Tibial nerve (tissue), 4 donors: ENCODE measurements around the gene ALKBH3. TPM values are rescaled to one million over a fixed set of nuclear protein-coding genes. Genes with fewer than 3 reads are reported as not detected.

Experiments
- DNase-seq, 2 donors: peaks; one replicate each; pipeline ENCODE4 v3.0.0-alpha.2; 2019; ENCODE audit warnings: low spot score in 2 of 2
- H3K27ac ChIP-seq, 4 donors: fragments of 200-600 bp; sonication (generic) in 3 of 4; one replicate each; pipeline ENCODE4 v1.5.1; 2017 to 2019; ENCODE audit warnings: mild to moderate bottlenecking in 1 of 4
- H3K27me3 ChIP-seq, 2 donors: fragments of 200-600 bp; sonication (generic) in 1 of 2; one replicate each; pipeline versions ENCODE4 v1.5.1 to v1.6.0; 2017 to 2019
- H3K36me3 ChIP-seq, 3 donors: fragments of 200-600 bp; sonication (generic); one replicate each; pipeline ENCODE4 v1.5.1; 2018 to 2019
- H3K4me1 ChIP-seq, 4 donors: fragments of 200-600 bp; sonication (generic) in 3 of 4; one replicate each; pipeline ENCODE4 v1.5.1; 2017 to 2019
- H3K4me3 ChIP-seq, 4 donors: fragments of 200-600 bp; sonication (generic) in 3 of 4; one replicate each; pipeline ENCODE4 v1.5.1; 2017 to 2019; ENCODE audit warnings: mild to moderate bottlenecking in 1 of 4, moderate library complexity in 1 of 4
- H3K9me3 ChIP-seq, 4 donors: fragments of 200-600 bp; sonication (generic) in 3 of 4; one replicate each; pipeline ENCODE4 v1.5.1; 2017 to 2019
- EP300 ChIP-seq, 2 donors: sonication (generic); formaldehyde crosslinking; IDR thresholded peaks; one replicate each; pipeline ENCODE4 v1.6.1; 2017; ENCODE audit warnings: antibody characterized with exemption in 2 of 2, mild to moderate bottlenecking in 1 of 2
- POLR2A ChIP-seq, 2 donors: fragments of 450-650 bp; IDR thresholded peaks; one replicate each; pipeline ENCODE4 v1.6.1; 2017; ENCODE audit warnings: antibody characterized with exemption in 2 of 2, mild to moderate bottlenecking in 2 of 2, moderate library complexity in 2 of 2
- WGBS, 2 donors: methylation state at CpG; one replicate each; pipeline ENCODE4 v1.1.5; 2018; 5-methylcytosine and 5-hydroxymethylcytosine counted together
- total RNA-seq, 4 donors: library from RNA; depleted of rRNA; stranded (reverse); fragments of >200 nt; gene quantifications; one replicate each; pipeline ENCODE4 v1.1.0, GENCODE V29; 2016
- TF ChIP-seq, protein P1 (sequence below), 5 experiments: fragments of 200-600 bp in 3 of 5; fragments of 450-650 bp in 2 of 5; sonication (generic) in 3 of 5; IDR thresholded peaks; one replicate each; pipeline ENCODE4 v1.5.1; 2016 to 2019; ENCODE audit warnings: antibody characterized with exemption in 5 of 5, mild to moderate bottlenecking in 3 of 5, moderate library complexity in 2 of 5

Gene ALKBH3
- total RNA-seq, 4 donors from 2014 or later, result 30.4 to 45.0 (median 38.0) TPM

DNA sequence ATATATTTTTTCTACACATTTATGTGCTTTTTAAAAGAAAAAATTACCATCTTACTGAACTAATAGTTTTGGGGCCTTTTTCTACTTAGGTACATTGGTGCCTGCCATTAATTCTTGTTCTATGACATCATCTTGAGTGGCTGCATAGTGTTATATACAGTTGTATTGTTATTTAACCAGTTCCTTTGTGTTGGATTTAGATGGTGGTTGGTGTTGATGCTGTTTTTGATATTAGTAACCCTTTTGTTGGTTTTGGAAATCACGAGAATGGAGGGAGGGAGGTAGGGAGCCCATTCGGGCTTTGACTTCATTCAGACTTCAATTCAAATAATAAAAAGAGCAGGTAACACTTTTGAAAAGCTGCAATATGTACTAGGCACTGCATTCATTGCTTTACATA, 46.4 kb downstream of the ALKBH3 start:
- no peaks in the 10 kb centered on the region for H3K36me3 ChIP-seq
- DNase-seq, result no peak
- H3K27me3 ChIP-seq, result no peaks in the 10 kb centered on the region
- peak overlapping the region in 2 of 4 donors; percentile 90 to 91 for H3K27ac ChIP-seq
- TF ChIP-seq EP300 (IDR thresholded peaks at IDR 0.05) (no peak), POLR2A (IDR thresholded peaks at IDR 0.05) (no peak)
- TF ChIP-seq, protein P1, sequence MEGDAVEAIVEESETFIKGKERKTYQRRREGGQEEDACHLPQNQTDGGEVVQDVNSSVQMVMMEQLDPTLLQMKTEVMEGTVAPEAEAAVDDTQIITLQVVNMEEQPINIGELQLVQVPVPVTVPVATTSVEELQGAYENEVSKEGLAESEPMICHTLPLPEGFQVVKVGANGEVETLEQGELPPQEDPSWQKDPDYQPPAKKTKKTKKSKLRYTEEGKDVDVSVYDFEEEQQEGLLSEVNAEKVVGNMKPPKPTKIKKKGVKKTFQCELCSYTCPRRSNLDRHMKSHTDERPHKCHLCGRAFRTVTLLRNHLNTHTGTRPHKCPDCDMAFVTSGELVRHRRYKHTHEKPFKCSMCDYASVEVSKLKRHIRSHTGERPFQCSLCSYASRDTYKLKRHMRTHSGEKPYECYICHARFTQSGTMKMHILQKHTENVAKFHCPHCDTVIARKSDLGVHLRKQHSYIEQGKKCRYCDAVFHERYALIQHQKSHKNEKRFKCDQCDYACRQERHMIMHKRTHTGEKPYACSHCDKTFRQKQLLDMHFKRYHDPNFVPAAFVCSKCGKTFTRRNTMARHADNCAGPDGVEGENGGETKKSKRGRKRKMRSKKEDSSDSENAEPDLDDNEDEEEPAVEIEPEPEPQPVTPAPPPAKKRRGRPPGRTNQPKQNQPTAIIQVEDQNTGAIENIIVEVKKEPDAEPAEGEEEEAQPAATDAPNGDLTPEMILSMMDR (IDR thresholded peaks at IDR 0.05), result no peak
- no peaks in the 10 kb centered on the region for H3K9me3 ChIP-seq
- H3K4me1 ChIP-seq, result peaks cover 0 to 64% (median 42%) of the 10 kb centered on the region in 4 donors
- H3K4me3 ChIP-seq, result no peak overlapping the region
- 62 to 75% methylated on average over 2 of the region's 2 CpGs for WGBS, 2 donors

DNA sequence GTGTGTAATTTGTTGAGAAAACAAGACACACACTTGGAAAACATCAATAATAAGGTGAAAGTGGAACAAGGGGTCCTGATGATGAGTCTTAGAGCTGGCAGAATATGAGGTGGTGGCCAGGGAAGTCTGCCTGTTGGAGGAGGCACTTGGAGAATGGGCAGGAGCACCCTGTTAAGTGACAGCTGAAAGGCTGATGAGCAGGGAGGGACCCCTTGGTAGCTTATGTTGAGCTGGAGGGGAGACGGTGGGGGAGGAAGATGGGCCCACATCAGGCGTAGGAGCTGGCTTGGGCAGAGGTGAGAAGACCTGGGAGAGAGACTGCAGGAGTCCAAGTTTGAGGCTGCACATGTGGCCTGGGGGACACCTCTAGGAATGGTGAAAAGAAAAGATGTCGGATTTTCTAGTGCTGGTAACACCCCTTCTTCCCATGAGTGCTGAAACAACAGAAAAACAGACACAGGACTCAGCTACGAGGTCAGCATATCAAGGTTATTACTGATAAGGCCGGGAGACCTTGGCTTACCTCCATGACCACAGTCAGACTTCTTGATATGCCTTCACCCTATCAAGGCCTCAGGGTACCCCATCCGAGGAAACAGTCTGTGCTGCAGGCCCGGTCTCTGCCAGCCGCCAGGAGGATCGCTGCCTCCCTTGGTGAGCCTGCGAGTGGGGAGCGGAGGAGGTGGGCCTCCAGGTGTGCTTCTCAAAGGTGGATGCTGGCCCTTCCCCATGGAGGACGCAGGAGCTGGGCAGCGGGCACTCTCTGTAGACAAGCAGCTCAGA, 47.5 kb downstream of the ALKBH3 start:
- no peak for DNase-seq

DNA sequence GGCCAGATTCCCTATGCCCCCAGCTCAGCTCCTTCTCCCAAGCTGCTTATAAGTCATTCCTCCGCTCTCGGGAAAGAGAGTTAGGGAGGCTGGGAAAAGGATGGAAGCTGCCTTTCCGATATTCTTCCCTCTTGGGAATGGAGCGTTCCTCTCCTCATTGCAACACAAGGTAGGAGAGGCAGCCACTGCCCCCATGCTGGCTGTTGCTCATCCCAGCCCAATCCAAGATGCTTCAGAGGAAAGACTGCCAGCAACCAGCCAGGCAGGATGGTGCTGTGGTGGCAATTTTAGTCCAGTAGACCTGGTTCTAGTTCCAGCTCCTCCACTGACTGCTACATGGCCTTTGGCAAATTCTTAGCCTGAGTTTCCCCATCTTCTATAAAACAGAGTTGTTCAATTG, 48.1 kb downstream of the ALKBH3 start:
- Histone ChIP-seq H3K9me3 (no peaks in the 10 kb centered on the region), H3K4me1 (peaks cover 0 to 60% (median 32%) of the 10 kb centered on the region in 4 donors), H3K4me3 (no peak overlapping the region), H3K27ac (no peak overlapping the region), H3K36me3 (no peaks in the 10 kb centered on the region), H3K27me3 (no peaks in the 10 kb centered on the region)
- TF ChIP-seq, protein P1 (IDR thresholded peaks at IDR 0.05), result no peak
- TF ChIP-seq EP300 (IDR thresholded peaks at IDR 0.05) (no peak), POLR2A (IDR thresholded peaks at IDR 0.05) (no peak)
- WGBS, 2 donors, result 94 to 100% methylated on average over 2 to 4 of the region's 4 CpGs
- no peak for DNase-seq

More for the DNA sequence above, 47.5 kb downstream of the ALKBH3 start:
- no peaks in the 10 kb centered on the region for H3K9me3 ChIP-seq
- TF ChIP-seq, protein P1 (IDR thresholded peaks at IDR 0.05), result no peak
- TF ChIP-seq EP300 (IDR thresholded peaks at IDR 0.05), result no peak
- H3K4me1 ChIP-seq, result peaks cover 0 to 60% (median 35%) of the 10 kb centered on the region in 4 donors
- no peak overlapping the region for H3K4me3 ChIP-seq
- H3K27me3 ChIP-seq, result no peaks in the 10 kb centered on the region
- 87 to 93% methylated on average over 9 to 13 of the region's 13 CpGs for WGBS, 2 donors
- peak overlapping the region in 1 of 4 donors; percentile 29 for H3K27ac ChIP-seq
- no peaks in the 10 kb centered on the region for H3K36me3 ChIP-seq

DNA sequence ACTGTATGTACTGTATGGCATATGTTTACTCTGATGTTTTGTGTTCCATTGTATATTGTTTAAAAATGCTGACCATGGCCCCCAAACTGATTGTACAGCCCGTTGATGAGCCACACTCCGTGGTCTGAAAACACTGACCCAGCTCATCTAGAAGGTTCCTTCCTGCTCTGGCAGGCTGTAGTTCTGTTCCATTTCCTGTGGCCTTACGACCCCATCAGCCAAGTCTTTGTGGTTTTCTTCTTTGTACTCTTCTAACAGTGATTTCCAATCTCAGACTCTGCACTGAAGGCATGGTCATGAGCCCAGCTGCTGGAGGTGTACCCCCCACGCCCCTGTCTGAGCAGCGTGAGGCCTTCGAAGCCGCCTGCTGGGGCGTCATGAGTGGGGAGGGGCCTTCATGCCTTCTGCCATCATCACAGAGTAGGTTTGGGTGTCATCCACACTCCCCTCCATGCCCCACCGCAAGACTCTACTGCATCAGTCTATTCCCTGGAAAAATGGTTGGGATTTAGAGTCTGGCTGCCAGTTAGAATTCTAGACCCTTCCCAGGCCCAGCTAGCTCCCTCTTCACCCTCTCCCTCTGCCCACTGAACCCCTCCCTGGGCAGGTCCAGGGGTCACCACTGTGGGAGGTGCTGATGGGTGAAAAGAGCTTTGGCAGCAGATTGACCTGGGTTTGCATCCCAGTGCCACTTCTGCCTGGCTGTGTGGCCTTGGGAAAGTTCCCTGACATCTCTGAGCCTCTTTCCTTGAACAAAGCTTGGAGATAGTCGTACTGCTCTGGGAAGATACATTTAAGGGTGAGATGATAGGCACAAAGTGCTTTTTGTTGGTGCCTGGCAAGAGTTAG, 50.5 kb downstream of the ALKBH3 start:
- DNase-seq, result no peak
- TF ChIP-seq POLR2A (IDR thresholded peaks at IDR 0.05) (no peak), EP300 (IDR thresholded peaks at IDR 0.05) (no peak)
- TF ChIP-seq, protein P1 (IDR thresholded peaks at IDR 0.05), result no peak
- no peaks in the 10 kb centered on the region for H3K9me3 ChIP-seq

DNA sequence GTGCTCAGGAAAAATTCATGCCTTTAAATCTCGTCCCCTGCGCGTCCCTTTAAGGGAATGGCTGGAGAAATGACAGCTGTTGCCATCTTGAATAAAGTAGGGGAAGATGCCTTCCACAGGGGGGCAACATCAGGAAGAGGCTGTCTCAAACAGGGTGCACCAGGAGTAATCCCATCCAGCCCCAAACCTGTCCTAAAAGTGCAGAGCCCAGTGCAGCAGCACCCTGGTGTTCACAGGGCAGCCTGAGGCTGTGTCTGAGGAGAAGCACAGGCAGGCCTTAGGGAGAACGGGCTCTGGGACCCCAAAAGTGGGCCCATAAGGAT, 51.0 kb downstream of the ALKBH3 start:
- no peaks in the 10 kb centered on the region for H3K27me3 ChIP-seq
- H3K4me3 ChIP-seq, result no peak overlapping the region
- H3K9me3 ChIP-seq, result no peaks in the 10 kb centered on the region
- no peak overlapping the region for H3K27ac ChIP-seq
- 81 to 89% methylated on average over 4 of the region's 4 CpGs for WGBS, 2 donors
- no peak for DNase-seq
- H3K36me3 ChIP-seq, result no peaks in the 10 kb centered on the region
- TF ChIP-seq POLR2A (IDR thresholded peaks at IDR 0.05) (no peak), EP300 (IDR thresholded peaks at IDR 0.05) (no peak)
- TF ChIP-seq, protein P1 (IDR thresholded peaks at IDR 0.05), result no peak
- peaks cover 0 to 41% (median 8%) of the 10 kb centered on the region in 4 donors for H3K4me1 ChIP-seq

More for the DNA sequence above, 50.5 kb downstream of the ALKBH3 start:
- Histone ChIP-seq H3K27me3 (no peaks in the 10 kb centered on the region), H3K27ac (peak overlapping the region in 1 of 4 donors; percentile 18), H3K36me3 (no peaks in the 10 kb centered on the region), H3K4me1 (peaks cover 0 to 47% (median 14%) of the 10 kb centered on the region in 4 donors), H3K4me3 (no peak overlapping the region)
- 47 to 67% methylated on average over 10 of the region's 10 CpGs for WGBS, 2 donors
